ENCODE measurements around the gene TRIM63. TPM values are rescaled to one million over a fixed set of nuclear protein-coding genes. Genes with fewer than 3 reads are reported as not detected.

TRIM63 gene
- total and polyA plus RNA-seq, 2 of the 13 experiments (the other 11 are each of a cell fraction or from before 2014, with no cell fraction given): not detected

DNA sequence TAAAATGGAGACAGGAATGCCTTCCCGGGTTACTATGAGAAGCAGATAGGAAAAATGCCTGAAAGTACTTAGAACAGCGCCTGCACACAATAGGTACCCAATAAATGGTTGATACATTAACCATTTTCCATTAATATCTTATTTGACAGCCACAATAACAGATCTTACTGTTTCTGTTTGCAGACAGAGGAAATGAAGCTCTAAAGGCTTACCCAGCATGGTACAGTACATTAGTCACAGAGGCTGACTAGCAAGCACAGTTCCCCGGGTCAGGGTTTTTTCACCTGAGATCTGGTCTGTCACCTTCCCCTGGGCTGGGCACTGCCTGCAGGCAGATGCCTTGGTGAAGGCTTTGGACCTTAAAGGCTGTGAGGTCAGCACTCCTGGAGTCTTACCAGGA is 2.9 kb downstream of the TRIM63 start:
- Histone ChIP-seq H3K36me3 (replicated peaks in 1 of 2; ENCODE audit: control insufficient read depth in 1 of 2, insufficient read depth in 2 of 2, low read length in 2 of 2) (no peaks in the 10 kb centered on the region), H4K20me1 (ENCODE audit: insufficient read depth, low read length) (no peaks in the 10 kb centered on the region), H3K4me1 (ENCODE audit: insufficient read depth, low read length) (peaks cover 7% of the 10 kb centered on the region; the same call in 1 of the 2 replicates), H3K4me3 (replicated peaks in 1 of 3; ENCODE audit: insufficient read depth in 1 of 3, low read depth in 2 of 3, low read length in 3 of 3) (no peak overlapping the region), H3K9me3 (ENCODE audit: low read length) (no peaks in the 10 kb centered on the region), H2AFZ (ENCODE audit: low read length) (no peak overlapping the region), H3K79me2 (ENCODE audit: insufficient read depth, low read length) (no peaks in the 10 kb centered on the region), H3K27ac (ENCODE audit: extremely low read length, insufficient read depth, low read length) (no peak overlapping the region), H3K4me2 (ENCODE audit: low read depth, low read length) (no peak overlapping the region), H3K27me3 (ENCODE audit: control insufficient read depth in 1 of 2, insufficient read depth in 2 of 2, low read length in 2 of 2) (peaks cover 7 to 62% of the 10 kb centered on the region in 2 experiments; a peak in 4 of 5 replicates), H3K9ac (ENCODE audit: insufficient read depth, low read depth, low read length) (no peak overlapping the region)
- TF ChIP-seq GATA4 (IDR thresholded peaks at IDR 0.05; ENCODE audit: borderline replicate concordance, low read depth): no peak
- TF ChIP-seq YEATS2 (CRISPR knock-in tag; IDR thresholded peaks at IDR 0.05; ENCODE audit: borderline replicate concordance): no peak
- TF ChIP-seq ZNF530 (CRISPR knock-in tag; IDR thresholded peaks at IDR 0.05; ENCODE audit: low read depth): no peak
- no peak for TF ChIP-seq ZNF337 (CRISPR knock-in tag; IDR thresholded peaks at IDR 0.05; ENCODE audit: borderline replicate concordance, low read depth)
- no TSS peak for BruUV-seq (replicated peaks)
- in situ Hi-C loops (cut with HindIII; ENCODE audit: extremely low pct_ligation_motif_present, low pct_unique_long_range_greater_than_20kb) (no loop called here), intact Hi-C loops (cut with micrococcal nuclease; ENCODE audit: unreplicated experiment) (no loop called here)
- DNase-seq (ENCODE audit: low spot score) (no peak), ATAC-seq (no peak), FAIRE-seq (no peak)
- ChIA-PET POLR2A (no interaction called here), CTCF (ENCODE audit: low intra/inter-chr PET ratio, low total read pairs) (no interaction called here)
- WGBS (ENCODE audit: low lambda C conversion rate): 12% methylated on average over 3 of the region's 3 CpGs

DNA sequence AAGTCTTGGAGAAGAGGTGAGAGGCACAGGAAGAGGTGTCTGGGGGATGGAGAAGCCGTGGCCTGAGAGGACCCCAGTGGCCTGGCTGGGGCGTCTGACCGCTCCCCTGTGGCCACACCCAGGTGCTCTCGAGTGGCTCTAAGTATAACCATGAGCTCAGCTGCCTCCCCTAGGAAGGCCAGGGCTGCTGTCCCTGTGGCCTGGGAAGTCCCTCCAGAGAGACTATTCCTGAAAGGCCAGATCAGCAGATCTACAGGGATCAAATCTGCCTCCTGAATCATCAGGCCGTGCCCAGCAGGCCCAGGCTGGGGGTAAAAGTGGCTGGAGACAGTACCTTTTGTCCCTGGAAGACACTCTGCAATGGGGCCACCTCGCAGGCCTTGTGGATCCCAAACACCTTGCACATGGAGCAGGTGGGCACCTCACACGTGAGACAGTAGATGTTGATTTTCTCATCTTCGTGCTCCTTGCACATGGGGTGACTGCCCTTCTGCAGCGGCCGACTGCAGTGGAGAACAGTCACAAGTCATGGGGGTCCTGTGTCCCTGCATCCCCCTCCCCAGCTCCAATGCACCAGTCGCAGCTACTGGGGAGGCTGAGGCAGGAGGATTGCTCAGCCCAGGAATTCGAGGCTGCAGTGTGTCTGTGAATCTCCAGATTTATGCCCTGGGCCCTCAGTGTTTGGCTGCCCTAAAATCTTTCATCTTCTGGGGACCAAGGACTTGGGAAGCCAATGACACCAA is 6.4 kb downstream of the TRIM63 start:
- TF ChIP-seq ZSCAN25 (CRISPR knock-in tag; IDR thresholded peaks at IDR 0.05) (no peak), CCDC6 (CRISPR knock-in tag; IDR thresholded peaks at IDR 0.05) (no peak), CENPX (CRISPR knock-in tag; IDR thresholded peaks at IDR 0.05) (no peak), TAF15 (IDR thresholded peaks at IDR 0.05; ENCODE audit: low read depth, low read length, poor library complexity, severe bottlenecking) (no peak), ZBTB38 (CRISPR knock-in tag; IDR thresholded peaks at IDR 0.05) (no peak), TOPORS (CRISPR knock-in tag; IDR thresholded peaks at IDR 0.05) (no peak), FLYWCH1 (CRISPR knock-in tag; IDR thresholded peaks at IDR 0.05) (no peak), HDAC1 (CRISPR knock-in tag; IDR thresholded peaks at IDR 0.05) (no peak), SYNCRIP (IDR thresholded peaks at IDR 0.05; ENCODE audit: insufficient read depth, low read depth, low read length) (no peak), ERF (CRISPR knock-in tag; IDR thresholded peaks at IDR 0.05) (no peak)
- TF ChIP-seq, protein P1, sequence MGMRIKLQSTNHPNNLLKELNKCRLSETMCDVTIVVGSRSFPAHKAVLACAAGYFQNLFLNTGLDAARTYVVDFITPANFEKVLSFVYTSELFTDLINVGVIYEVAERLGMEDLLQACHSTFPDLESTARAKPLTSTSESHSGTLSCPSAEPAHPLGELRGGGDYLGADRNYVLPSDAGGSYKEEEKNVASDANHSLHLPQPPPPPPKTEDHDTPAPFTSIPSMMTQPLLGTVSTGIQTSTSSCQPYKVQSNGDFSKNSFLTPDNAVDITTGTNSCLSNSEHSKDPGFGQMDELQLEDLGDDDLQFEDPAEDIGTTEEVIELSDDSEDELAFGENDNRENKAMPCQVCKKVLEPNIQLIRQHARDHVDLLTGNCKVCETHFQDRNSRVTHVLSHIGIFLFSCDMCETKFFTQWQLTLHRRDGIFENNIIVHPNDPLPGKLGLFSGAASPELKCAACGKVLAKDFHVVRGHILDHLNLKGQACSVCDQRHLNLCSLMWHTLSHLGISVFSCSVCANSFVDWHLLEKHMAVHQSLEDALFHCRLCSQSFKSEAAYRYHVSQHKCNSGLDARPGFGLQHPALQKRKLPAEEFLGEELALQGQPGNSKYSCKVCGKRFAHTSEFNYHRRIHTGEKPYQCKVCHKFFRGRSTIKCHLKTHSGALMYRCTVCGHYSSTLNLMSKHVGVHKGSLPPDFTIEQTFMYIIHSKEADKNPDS (CRISPR knock-in tag; IDR thresholded peaks at IDR 0.05): no peak
- Histone ChIP-seq H3K4me3 (replicated peaks in 1 of 3; ENCODE audit: insufficient read depth in 1 of 3, low read depth in 2 of 3, low read length in 3 of 3) (no peak overlapping the region), H3K27me3 (ENCODE audit: control insufficient read depth in 1 of 2, insufficient read depth in 2 of 2, low read length in 2 of 2) (peaks cover 1 to 55% of the 10 kb centered on the region in 2 experiments; a peak in 4 of 5 replicates), H4K20me1 (ENCODE audit: insufficient read depth, low read length) (no peaks in the 10 kb centered on the region), H2AFZ (ENCODE audit: low read length) (no peak overlapping the region), H3K36me3 (replicated peaks in 1 of 2; ENCODE audit: control insufficient read depth in 1 of 2, insufficient read depth in 2 of 2, low read length in 2 of 2) (no peaks in the 10 kb centered on the region), H3K4me2 (ENCODE audit: low read depth, low read length) (no peak overlapping the region), H3K9me3 (ENCODE audit: low read length) (no peaks in the 10 kb centered on the region), H3K27ac (ENCODE audit: extremely low read length, insufficient read depth, low read length) (no peak overlapping the region), H3K79me2 (ENCODE audit: insufficient read depth, low read length) (no peaks in the 10 kb centered on the region), H3K4me1 (ENCODE audit: insufficient read depth, low read length) (0 out of 2 replicates have a peak, but pooled peaks cover under 1% of the 10 kb centered on the region), H3K9ac (ENCODE audit: insufficient read depth, low read depth, low read length) (no peak overlapping the region)
- BruUV-seq (replicated peaks): no TSS peak
- DNase-seq (ENCODE audit: low spot score) (no peak), FAIRE-seq (no peak), ATAC-seq (no peak)
- intact Hi-C loops (cut with micrococcal nuclease; ENCODE audit: unreplicated experiment): no loop called here
- POLR2A ChIA-PET: no interaction called here
- CTCF ChIA-PET (ENCODE audit: low intra/inter-chr PET ratio, low total read pairs): no interaction called here
- in situ Hi-C loops (cut with HindIII; ENCODE audit: extremely low pct_ligation_motif_present, low pct_unique_long_range_greater_than_20kb): no loop called here
- 10% methylated on average over 2 of the region's 12 CpGs for WGBS (ENCODE audit: low lambda C conversion rate)
